BE2C (cell line): ENCODE measurements around the gene DNAJC6.

Experiments
- DNase-seq: peaks from one replicate; pipeline ENCODE4 v3.0.0-alpha.2; 2020
- H3K27me3 ChIP-seq: fragments of 250-450 bp; sonication (Bioruptor Pico); 2 replicates; pipeline ENCODE4 v1.5.1; 2020; ENCODE audit warnings: mild to moderate bottlenecking
- H3K36me3 ChIP-seq: fragments of 250-450 bp; sonication (Bioruptor Pico); 2 replicates; pipeline ENCODE4 v1.5.1; 2020; ENCODE audit warnings: mild to moderate bottlenecking
- H3K4me1 ChIP-seq: fragments of 250-450 bp; sonication (Bioruptor Pico); 2 replicates; pipeline ENCODE4 v1.5.1; 2020
- H3K4me3 ChIP-seq: 2 replicates; pipeline ENCODE4 v1.5.1; 2011; ENCODE audit warnings: low read depth, low read length
- H3K9me3 ChIP-seq: fragments of 250-450 bp; sonication (Bioruptor Pico); 2 replicates; pipeline ENCODE4 v1.5.1; 2020
- TF ChIP-seq, protein P1 (sequence below): IDR thresholded peaks from 2 replicates; pipeline ENCODE4 v1.5.1; 2012; ENCODE audit warnings: mild to moderate bottlenecking, low read depth, low read length

Gene DNAJC6

DNA sequence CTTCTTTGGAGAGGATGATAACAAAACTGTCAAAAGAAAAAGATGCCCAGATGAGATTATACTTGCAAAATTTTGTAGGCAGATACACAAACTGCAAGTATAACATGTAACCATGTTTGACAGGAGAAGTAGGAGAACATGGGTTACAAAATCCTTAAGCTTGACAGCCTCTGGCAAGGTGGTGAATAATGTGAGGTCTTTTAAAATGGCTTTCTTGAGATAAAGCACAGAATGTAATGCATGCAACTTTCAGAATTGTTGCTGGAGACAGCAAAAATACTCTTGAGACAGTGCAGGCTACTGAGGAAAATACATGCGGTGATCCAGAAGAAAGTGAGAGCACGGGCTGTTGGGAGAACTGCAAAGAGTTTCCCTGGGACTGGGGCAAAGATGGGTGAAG, 24.7 kb downstream of the DNAJC6 start:
- no peaks in the 10 kb centered on the region for H3K9me3 ChIP-seq
- TF ChIP-seq, protein P1, sequence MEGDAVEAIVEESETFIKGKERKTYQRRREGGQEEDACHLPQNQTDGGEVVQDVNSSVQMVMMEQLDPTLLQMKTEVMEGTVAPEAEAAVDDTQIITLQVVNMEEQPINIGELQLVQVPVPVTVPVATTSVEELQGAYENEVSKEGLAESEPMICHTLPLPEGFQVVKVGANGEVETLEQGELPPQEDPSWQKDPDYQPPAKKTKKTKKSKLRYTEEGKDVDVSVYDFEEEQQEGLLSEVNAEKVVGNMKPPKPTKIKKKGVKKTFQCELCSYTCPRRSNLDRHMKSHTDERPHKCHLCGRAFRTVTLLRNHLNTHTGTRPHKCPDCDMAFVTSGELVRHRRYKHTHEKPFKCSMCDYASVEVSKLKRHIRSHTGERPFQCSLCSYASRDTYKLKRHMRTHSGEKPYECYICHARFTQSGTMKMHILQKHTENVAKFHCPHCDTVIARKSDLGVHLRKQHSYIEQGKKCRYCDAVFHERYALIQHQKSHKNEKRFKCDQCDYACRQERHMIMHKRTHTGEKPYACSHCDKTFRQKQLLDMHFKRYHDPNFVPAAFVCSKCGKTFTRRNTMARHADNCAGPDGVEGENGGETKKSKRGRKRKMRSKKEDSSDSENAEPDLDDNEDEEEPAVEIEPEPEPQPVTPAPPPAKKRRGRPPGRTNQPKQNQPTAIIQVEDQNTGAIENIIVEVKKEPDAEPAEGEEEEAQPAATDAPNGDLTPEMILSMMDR: no peak
- no peak for DNase-seq
- no peaks in the 10 kb centered on the region for H3K27me3 ChIP-seq
- H3K4me3 ChIP-seq: no peak overlapping the region
- no peaks in the 10 kb centered on the region for H3K4me1 ChIP-seq
- no peaks in the 10 kb centered on the region for H3K36me3 ChIP-seq

DNA sequence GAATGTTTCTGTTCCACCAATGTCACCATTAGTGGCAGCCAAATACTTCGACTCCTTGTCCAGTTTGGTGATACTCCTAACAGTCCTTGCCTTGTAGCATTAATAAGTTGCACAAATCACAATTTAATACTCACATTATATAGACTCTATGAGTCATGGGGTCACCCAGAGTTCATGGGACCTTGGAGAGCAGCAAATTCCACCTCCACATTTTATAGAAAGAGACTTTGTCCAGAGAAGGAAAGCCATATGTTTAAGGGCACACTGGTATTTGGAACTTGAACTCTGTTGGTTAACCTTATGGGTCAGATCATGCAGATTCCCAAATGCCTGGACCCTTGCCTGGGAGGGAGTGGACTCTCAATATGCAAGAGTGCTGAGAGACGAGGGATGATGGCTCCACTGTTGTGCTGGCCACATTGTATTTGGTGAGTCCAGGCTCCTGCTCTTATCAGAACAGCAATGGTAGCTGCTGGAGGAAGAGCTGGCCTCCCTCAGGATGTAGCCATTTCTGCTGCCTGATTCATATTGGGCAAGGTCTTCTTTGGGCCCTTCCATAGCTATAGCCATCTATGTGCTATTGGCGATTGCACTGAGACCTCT, 30.6 kb downstream of the DNAJC6 start:
- TF ChIP-seq, protein P1: no peak
- Histone ChIP-seq H3K27me3 (no peaks in the 10 kb centered on the region), H3K4me3 (no peak overlapping the region), H3K4me1 (no peaks in the 10 kb centered on the region), H3K9me3 (no peaks in the 10 kb centered on the region), H3K36me3 (no peaks in the 10 kb centered on the region)
- no peak for DNase-seq

DNA sequence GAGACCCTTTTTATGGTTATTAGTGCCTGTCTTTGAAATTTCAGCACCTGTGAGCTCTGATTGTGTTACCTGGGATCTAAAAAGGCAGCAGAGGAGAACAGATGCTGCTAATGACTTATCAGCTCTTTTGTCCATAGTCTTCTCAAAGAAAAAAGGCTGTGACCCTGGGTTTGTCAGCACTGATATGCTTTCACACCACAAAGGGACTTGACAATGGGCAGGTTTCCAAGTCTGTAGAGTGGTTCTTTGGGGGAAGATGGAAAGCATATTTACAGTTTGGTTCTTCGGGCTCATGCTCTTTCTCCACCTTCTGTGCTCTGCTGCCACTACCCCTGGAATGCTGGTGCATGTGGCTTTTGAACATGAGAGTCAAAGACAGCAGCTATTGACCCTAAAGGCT, 32.0 kb downstream of the DNAJC6 start:
- DNase-seq: no peak
- no peaks in the 10 kb centered on the region for H3K4me1 ChIP-seq
- no peaks in the 10 kb centered on the region for H3K9me3 ChIP-seq
- H3K36me3 ChIP-seq: no peaks in the 10 kb centered on the region
- H3K27me3 ChIP-seq: no peaks in the 10 kb centered on the region
- no peak overlapping the region for H3K4me3 ChIP-seq
- TF ChIP-seq, protein P1: no peak

DNA sequence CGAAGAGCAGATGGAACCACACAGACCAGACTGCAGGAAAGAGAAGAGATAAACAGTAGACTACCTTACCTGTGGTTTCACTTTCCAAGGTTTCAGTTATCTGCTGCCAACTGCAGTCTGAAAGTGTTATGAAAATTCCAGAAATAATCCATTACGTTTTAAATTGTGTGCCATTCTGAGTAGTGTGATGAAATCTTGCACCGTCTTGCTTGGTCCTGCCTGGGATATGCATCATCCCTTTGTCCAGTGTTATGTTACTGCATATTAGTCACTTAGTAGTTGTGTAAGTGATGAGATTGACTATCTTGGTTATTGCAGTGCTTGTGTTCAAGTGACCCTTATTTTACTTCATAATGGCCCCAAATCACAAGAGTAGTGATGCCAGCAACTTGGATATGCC, 33.9 kb downstream of the DNAJC6 start:
- Histone ChIP-seq H3K36me3 (no peaks in the 10 kb centered on the region), H3K4me3 (no peak overlapping the region), H3K9me3 (no peaks in the 10 kb centered on the region), H3K4me1 (no peaks in the 10 kb centered on the region), H3K27me3 (no peaks in the 10 kb centered on the region)
- no peak for DNase-seq
- TF ChIP-seq, protein P1: no peak

DNA sequence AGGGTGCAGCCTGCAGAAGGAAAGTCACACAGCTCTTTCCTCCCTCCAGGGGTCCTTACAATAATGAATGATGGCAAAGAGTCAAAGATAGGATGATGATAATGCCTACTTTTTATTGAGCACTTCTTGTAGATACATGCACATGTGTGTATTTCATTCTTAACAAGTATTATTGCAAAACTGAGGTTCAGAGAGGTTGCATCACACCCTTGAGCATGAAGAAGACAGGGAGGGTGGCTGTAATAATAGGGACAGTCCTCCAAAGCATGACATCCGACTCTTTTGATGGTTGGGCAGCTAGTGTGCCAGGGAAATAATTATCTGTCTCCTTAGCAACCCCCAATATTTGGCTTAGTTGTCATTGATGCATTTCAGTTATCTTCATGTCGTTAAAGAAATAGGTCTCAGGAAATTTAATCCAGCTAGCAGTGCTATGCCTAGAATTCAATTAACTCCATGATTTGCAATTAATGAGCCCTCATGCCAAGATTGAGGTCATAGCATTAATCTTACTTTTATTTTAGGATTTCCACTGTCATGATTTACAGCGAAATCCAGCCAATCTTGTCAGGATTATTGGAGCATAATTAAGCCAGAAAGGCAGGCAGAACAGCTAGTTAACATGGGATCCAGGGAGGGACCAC, 35.0 kb downstream of the DNAJC6 start:
- no peak for DNase-seq
- Histone ChIP-seq H3K36me3 (no peaks in the 10 kb centered on the region), H3K9me3 (no peaks in the 10 kb centered on the region), H3K27me3 (no peaks in the 10 kb centered on the region), H3K4me3 (no peak overlapping the region), H3K4me1 (no peaks in the 10 kb centered on the region)
- TF ChIP-seq, protein P1: no peak

DNA sequence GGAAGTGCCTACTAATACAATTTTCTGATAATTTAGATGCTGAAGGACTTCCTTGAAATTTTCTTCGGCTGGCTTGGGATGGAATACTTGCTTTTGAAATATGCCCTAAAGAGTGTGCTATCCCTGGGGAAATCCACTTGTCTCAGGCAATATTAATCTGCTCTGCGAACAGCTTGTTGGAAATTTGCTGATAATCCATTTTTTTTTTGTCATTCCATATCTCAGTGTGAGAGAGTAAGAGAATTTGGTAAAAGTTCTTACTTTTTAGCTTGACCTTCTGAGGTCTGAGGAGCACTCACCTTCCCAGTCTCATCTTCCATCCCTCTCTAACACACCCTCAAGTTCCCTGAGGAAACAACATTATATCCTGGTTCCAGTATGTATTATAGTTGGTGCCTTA, 36.8 kb downstream of the DNAJC6 start:
- TF ChIP-seq, protein P1: no peak
- H3K9me3 ChIP-seq: no peaks in the 10 kb centered on the region
- no peak for DNase-seq
- no peaks in the 10 kb centered on the region for H3K4me1 ChIP-seq
- H3K4me3 ChIP-seq: no peak overlapping the region
- no peaks in the 10 kb centered on the region for H3K36me3 ChIP-seq
- H3K27me3 ChIP-seq: no peaks in the 10 kb centered on the region
